Prostate gland (tissue), 2 donors: Measurements from ENCODE around the gene TNNI2. TPM values are rescaled to one million over a fixed set of nuclear protein-coding genes. Genes with fewer than 3 reads are reported as not detected.

Experiments
- DNase-seq: peaks from one replicate; pipeline ENCODE4 v3.0.0-alpha.2; 2019; ENCODE audit warnings: low spot score
- H3K27ac ChIP-seq, 2 donors: fragments of 200-600 bp; sonication (generic); 2 replicates each; pipeline ENCODE4 v1.5.1; 2017 to 2019
- H3K27me3 ChIP-seq: fragments of 200-600 bp; sonication (generic); replicated peaks from 2 replicates; pipeline ENCODE4 v1.5.1; 2019; ENCODE audit not compliant: insufficient read depth
- H3K36me3 ChIP-seq, 2 donors: fragments of 200-600 bp; sonication (generic); 1 replicate in 1 of 2; 2 replicates in 1 of 2; pipeline versions ENCODE4 v1.5.1 to v1.8.1; 2017 to 2019
- H3K4me1 ChIP-seq: fragments of 200-600 bp; sonication (generic); replicated peaks from 2 replicates; pipeline ENCODE4 v1.5.1; 2019
- H3K4me3 ChIP-seq, 2 donors: fragments of 200-600 bp; sonication (generic); 2 replicates each; pipeline ENCODE4 v1.5.1; 2017 to 2019
- H3K9me3 ChIP-seq: fragments of 200-600 bp; sonication (generic); 2 replicates; pipeline ENCODE4 v1.5.1; 2017
- POLR2A ChIP-seq: fragments of 450-650 bp; IDR thresholded peaks from one replicate; pipeline ENCODE4 v1.6.1; 2016; ENCODE audit warnings: antibody characterized with exemption, mild to moderate bottlenecking
- POLR2AphosphoS5 ChIP-seq: sonication (generic); formaldehyde crosslinking; IDR thresholded peaks from one replicate; pipeline ENCODE4 v1.6.1; 2017; ENCODE audit warnings: antibody characterized with exemption
- WGBS: methylation state at CpG from one replicate; pipeline ENCODE4 v1.1.5; 2018; 5-methylcytosine and 5-hydroxymethylcytosine counted together
- intact Hi-C: fragments of 100-400 bp; cut with DNase I; formaldehyde crosslinking; loops from one replicate; pipeline ENCODE4 v1.14.2; 2022
- total RNA-seq, 2 donors: library from RNA; depleted of rRNA; stranded (reverse); fragments of >200 nt; gene quantifications; one replicate each; pipeline ENCODE4 v1.1.0, GENCODE V29; 2016
- TF ChIP-seq, protein P1 (sequence below), 4 experiments: fragments of 200-600 bp in 2 of 4; fragments of 450-650 bp in 2 of 4; sonication (generic) in 2 of 4; IDR thresholded peaks; 1 replicate in 3 of 4; 2 replicates in 1 of 4; pipeline ENCODE4 v1.5.1; 2016 to 2019; ENCODE audit warnings: antibody characterized with exemption in 4 of 4, mild to moderate bottlenecking in 2 of 4, moderate library complexity in 2 of 4

Gene TNNI2
- total RNA-seq, 2 donors from 2014 or later = 5.5 TPM; not detected in 1

DNA sequence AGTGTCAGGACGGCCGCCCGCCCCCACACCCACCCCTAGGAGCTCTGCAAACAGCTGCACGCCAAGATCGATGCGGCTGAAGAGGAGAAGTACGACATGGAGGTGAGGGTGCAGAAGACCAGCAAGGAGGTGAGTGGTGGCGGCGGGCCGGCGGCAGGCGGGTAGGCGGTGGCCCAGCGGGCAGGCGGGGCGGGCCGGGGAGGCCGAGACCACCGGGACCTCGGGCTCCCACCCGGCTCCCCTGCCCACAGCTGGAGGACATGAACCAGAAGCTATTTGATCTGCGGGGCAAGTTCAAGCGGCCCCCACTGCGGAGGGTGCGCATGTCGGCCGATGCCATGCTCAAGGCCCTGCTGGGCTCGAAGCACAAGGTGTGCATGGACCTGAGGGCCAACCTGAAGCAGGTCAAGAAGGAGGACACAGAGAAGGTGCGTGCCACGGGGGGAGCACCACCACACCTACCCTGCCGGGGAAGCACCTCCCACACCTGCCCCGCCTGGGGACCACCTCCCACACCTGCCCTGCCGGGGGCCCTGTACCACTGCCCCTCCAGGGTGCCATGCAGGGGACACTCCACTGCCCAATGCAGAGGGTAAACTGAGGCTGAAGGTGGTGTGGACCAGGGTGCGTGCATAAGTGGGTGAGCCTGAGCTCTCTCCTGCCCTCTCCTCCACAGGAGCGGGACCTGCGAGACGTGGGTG is 2.1 kb downstream of the TNNI2 start:
- H3K4me3 ChIP-seq = no peak overlapping the region
- intact Hi-C loops = no loop called here
- H3K27me3 ChIP-seq = no peaks in the 10 kb centered on the region
- H3K27ac ChIP-seq = no peak overlapping the region
- no peaks in the 10 kb centered on the region for H3K4me1 ChIP-seq
- 92% methylated on average over 37 of the region's 37 CpGs for WGBS
- TF ChIP-seq, protein P1, sequence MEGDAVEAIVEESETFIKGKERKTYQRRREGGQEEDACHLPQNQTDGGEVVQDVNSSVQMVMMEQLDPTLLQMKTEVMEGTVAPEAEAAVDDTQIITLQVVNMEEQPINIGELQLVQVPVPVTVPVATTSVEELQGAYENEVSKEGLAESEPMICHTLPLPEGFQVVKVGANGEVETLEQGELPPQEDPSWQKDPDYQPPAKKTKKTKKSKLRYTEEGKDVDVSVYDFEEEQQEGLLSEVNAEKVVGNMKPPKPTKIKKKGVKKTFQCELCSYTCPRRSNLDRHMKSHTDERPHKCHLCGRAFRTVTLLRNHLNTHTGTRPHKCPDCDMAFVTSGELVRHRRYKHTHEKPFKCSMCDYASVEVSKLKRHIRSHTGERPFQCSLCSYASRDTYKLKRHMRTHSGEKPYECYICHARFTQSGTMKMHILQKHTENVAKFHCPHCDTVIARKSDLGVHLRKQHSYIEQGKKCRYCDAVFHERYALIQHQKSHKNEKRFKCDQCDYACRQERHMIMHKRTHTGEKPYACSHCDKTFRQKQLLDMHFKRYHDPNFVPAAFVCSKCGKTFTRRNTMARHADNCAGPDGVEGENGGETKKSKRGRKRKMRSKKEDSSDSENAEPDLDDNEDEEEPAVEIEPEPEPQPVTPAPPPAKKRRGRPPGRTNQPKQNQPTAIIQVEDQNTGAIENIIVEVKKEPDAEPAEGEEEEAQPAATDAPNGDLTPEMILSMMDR (IDR thresholded peaks at IDR 0.05) = no peak
- TF ChIP-seq POLR2AphosphoS5 (no peak), POLR2A (no peak)
- no peaks in the 10 kb centered on the region for H3K36me3 ChIP-seq
- no peak for DNase-seq
- no peaks in the 10 kb centered on the region for H3K9me3 ChIP-seq

GRCh38 chr11:1841511-1842148 is 2.8 kb downstream of the TNNI2 start:
- WGBS = 90% methylated on average over 19 of the region's 19 CpGs
- H3K27me3 ChIP-seq = no peaks in the 10 kb centered on the region
- no peaks in the 10 kb centered on the region for H3K36me3 ChIP-seq
- TF ChIP-seq POLR2A (no peak), POLR2AphosphoS5 (no peak)
- TF ChIP-seq, protein P1 (IDR thresholded peaks at IDR 0.05) = no peak
- no peak overlapping the region for H3K27ac ChIP-seq
- no peak overlapping the region for H3K4me3 ChIP-seq
- H3K9me3 ChIP-seq = no peaks in the 10 kb centered on the region
- DNase-seq = no peak
- H3K4me1 ChIP-seq = no peaks in the 10 kb centered on the region
- intact Hi-C loops = no loop called here

DNA sequence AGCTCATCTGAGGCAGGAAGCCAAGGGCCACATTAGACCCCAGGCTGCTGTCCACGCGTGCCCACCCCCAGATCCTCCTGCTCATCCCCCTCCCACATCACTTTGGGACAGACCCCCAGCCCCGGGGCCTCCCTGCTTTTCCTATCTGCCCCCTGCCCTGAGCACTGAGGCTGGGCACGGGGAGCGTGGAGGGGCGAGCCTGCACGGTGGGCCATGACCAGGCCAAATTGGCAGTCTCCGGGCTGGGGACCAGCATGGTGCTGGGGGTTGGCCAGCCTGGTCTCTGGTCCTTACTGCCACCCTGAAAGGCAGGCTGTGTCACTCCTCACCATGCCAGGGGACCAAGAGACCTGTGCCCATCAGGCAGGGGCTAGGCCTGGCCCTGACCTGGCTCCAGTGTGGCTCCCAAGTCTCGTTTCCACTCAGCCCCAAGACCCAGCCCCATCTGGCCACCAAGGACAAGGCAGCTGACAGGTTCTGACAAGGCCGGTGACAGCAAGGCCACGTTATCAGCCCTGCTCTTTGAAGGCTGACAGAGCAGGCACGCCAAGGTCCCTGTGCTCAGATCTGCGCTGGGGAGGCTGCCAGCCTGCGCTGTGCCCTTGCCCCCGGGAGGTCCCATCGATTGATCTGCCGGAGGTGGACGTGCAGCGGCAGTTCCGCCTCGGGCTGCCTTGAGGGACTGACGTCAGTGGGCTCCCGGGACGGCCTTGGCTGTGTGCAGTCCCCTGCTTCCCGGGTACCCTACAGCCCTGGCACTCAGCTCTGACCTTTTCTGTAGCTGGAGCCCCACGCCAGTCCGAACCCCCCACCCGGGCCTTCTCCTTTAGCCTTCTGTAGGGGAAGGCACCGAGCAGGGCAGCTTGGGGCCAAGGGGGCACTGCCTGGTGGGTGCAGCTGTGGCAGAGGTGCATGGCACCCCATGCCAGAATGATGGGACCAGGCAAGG is 3.6 kb downstream of the TNNI2 start:
- TF ChIP-seq POLR2A (no peak), POLR2AphosphoS5 (no peak)
- TF ChIP-seq, protein P1 (IDR thresholded peaks at IDR 0.05) = no peak
- Histone ChIP-seq H3K9me3 (no peaks in the 10 kb centered on the region), H3K36me3 (no peaks in the 10 kb centered on the region), H3K27me3 (no peaks in the 10 kb centered on the region), H3K27ac (no peak overlapping the region), H3K4me3 (no peak overlapping the region), H3K4me1 (no peaks in the 10 kb centered on the region)
- WGBS = 75% methylated on average over 23 of the region's 29 CpGs
- intact Hi-C loops = no loop called here
- DNase-seq = no peak

DNA sequence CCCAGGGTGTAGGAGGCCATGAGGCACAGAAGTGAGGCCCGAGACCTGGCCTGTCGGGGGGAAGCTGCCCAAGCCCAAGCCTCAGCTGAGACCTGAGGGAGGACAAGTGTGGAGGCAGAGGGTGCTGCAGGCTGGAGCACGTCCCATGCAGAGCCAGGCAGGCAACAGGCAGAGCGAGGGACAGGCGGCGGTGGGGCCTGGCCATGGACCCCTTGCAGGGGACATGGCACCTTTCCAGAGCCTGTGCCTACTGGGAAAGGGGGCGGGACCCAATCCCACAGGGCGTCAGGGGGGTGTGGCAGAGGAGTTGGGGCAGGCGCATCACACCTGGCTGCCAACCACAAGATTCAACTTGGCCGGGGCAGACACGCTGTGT is 4.3 kb downstream of the TNNI2 start:
- intact Hi-C loops = no loop called here
- H3K4me1 ChIP-seq = no peaks in the 10 kb centered on the region
- H3K4me3 ChIP-seq = no peak overlapping the region
- no peak overlapping the region for H3K27ac ChIP-seq
- TF ChIP-seq POLR2A = no peak
- TF ChIP-seq, protein P1 (IDR thresholded peaks at IDR 0.05) = no peak
- no peak for TF ChIP-seq POLR2AphosphoS5
- DNase-seq = no peak
- WGBS = 66% methylated on average over 10 of the region's 11 CpGs
- no peaks in the 10 kb centered on the region for H3K36me3 ChIP-seq
- H3K9me3 ChIP-seq = no peaks in the 10 kb centered on the region
- H3K27me3 ChIP-seq = no peaks in the 10 kb centered on the region
